HG03025 (cell line): ENCODE results near the gene FKBP1A.
"Not testable (repeated sequence)": the region's sequence is repeated elsewhere in the genome, so short reads cannot be mapped to it uniquely, and the experiment has no call there.

Experiments
- ATAC-seq: cut with Tn5 transposase; IDR thresholded peaks from one replicate; pipeline ENCODE4 v1.9.1; 2021; ENCODE audit warnings: mild to moderate bottlenecking, moderate library complexity; ENCODE audit not compliant: unreplicated experiment, low FRiP score

Gene FKBP1A

DNA sequence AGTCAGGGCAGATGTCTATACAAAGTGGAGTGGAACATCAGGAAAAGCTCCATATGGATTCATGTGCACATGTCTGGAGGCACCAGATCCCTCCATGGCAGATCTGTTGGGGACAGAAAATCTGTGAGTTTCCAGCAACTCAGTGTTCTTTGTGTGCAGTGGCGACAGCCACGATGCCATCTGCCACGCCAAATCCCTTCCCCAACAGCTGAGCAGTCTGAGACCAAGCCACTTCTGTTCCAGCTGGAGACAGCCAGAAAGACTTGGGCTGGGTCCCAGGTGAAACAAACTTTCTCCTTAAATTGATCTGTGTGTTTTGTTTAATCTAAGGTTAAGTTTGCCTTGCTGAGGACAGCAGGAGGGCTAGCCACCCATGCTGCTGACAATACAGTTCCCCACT is 22.9 kb downstream of the FKBP1A start:
- no peak for ATAC-seq

GRCh38 chr20:1368448-1369199 is 24.2 kb downstream of the FKBP1A start:
- no peak for ATAC-seq

GRCh38 chr20:1367479-1367878 is 25.4 kb downstream of the FKBP1A start:
- no peak for ATAC-seq

DNA sequence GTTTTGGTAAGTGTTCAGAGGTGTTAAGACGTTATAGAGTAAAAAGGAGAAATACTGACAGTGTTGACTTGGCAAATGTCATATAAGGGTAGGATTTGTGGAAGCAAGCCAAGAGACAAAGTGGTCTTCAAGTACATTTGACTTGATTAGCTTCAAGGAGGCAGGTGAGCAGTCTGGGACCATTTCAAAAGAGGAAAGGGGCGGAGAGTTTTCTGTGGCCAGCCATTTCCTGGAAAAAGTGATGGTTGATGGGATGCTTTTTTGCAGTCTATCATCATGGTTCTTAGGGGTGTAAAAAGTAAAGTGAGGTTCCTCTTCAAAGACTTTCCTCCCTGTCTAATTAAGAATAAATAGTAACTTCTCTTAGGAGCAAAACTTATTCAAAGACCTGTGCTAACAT is 28.7 kb downstream of the FKBP1A start:
- ATAC-seq: no peak

DNA sequence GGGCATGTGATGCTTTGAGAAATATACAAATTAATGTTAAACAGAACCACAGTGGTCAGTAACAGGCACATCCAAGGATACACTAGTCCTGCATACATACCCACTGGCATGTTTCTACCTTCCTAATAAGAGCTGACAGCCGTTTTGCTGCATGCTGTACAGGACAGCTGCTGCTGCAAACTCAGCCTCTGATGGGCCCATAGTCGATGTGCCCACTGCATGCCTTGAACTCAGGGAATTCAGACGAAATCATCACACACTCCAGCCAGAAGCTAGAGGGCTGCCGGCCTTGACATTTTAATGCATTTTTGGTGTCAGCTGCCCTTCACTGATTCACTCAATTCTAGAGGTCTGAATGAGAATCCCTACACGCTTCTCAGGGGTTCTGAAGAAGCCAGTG is 29.3 kb downstream of the FKBP1A start:
- ATAC-seq: no peak

- ATAC-seq: no peak
These were observed 30.4 kb downstream of the FKBP1A start for GRCh38 chr20:1362484-1362883.

DNA sequence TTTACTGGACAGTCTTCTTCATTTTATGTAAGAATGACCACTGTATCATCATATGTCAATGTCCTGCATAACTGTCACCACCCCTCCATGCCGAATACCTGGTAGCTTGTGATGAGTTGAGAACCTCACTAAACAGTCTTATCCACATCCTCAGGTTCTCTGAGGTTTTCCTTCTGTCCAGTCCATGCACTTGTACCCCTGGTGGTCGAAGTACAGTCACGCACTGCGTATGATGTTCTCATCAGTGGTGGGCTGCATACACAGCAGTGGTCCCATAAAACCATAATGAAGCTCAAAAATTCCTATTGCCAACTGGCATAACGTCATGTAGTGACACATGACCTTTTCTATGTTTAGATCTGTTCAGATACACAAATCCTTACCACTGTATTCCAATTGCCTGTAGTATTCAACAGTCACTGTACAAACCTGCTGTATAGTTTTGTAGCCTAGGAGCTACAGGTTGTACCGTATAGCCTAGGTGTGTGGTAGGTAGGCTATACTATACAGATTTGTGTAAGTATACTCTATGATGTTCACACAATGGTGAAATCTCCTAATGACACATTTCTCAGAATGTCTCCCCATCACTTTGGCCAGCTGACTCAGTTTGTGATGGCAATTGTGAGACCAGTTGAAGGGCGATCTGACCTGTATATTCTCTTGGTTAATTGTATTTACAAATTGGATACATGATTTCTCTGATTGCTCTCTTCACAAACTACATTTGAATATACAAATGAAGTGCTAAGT is 32.6 kb downstream of the FKBP1A start:
- no peak for ATAC-seq

- ATAC-seq: no peak
These were observed 34.8 kb downstream of the FKBP1A start for GRCh38 chr20:1357921-1358671.

GRCh38 chr20:1353956-1354355 is 38.9 kb downstream of the FKBP1A start:
- ATAC-seq: no peak

GRCh38 chr20:1346315-1346969 is 46.4 kb downstream of the FKBP1A start:
- ATAC-seq: no peak

- no peak for ATAC-seq
These were observed 47.1 kb downstream of the FKBP1A start for GRCh38 chr20:1345756-1346093.

GRCh38 chr20:1345030-1345755 is 47.7 kb downstream of the FKBP1A start:
- ATAC-seq: no peak

GRCh38 chr20:1343446-1344124 is 49.3 kb downstream of the FKBP1A start:
- not testable (repeated sequence) for ATAC-seq

DNA sequence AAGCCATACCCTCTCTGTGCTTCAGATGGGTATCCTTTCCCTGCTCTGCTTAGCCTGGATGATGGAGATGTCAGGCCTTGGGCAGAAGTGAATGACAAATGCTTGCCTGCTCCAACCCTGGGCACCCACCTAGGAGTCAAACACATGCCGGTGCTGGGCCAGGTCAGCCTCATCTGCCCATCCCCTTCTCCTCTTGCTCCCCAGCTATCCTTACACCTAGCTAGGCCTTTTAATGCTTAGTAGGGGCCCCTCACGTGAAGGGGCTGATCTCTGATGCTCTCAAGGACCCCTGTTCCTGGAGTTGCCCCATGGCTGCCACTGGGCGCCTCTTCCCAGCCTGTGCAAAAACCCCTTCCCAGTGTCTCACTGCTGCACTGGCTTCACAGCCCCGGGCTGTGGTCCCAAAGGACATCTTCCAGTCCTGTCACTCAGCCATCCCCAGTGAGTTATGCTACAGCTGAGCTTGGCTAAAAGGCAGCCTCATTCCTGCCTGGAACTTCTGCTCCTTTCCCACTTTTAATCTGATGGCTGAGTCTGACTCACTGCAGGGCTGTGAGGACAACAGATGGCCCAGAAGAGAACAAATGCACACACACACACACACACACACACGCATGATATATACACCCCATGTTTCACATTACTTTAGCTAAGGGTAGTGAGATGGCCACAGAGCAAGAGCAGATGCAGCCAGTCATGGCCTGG is 51.1 kb downstream of the FKBP1A start:
- ATAC-seq: no peak

GRCh38 chr20:1338801-1339200 is 54.1 kb downstream of the FKBP1A start:
- no peak for ATAC-seq

GRCh38 chr20:1338096-1338495 is 54.8 kb downstream of the FKBP1A start:
- no peak for ATAC-seq

DNA sequence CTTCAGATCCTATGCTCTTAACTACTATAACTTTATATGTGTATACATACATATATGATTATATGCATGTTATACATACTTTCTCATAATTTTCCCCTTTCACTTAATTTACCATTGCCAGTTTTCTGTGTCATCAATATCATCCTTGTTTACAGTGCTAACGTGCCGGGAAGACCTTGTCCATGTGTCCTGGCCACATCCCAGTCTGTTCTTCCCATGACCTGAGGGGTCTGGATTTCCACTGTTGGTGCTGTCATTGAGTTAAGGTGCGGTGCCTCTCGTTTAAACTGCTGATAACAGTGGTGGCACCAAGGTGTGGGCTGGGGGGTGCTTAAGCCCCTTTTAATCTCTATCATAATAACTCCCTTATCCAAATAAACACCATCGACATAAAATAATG is 55.4 kb downstream of the FKBP1A start:
- ATAC-seq: no peak

DNA sequence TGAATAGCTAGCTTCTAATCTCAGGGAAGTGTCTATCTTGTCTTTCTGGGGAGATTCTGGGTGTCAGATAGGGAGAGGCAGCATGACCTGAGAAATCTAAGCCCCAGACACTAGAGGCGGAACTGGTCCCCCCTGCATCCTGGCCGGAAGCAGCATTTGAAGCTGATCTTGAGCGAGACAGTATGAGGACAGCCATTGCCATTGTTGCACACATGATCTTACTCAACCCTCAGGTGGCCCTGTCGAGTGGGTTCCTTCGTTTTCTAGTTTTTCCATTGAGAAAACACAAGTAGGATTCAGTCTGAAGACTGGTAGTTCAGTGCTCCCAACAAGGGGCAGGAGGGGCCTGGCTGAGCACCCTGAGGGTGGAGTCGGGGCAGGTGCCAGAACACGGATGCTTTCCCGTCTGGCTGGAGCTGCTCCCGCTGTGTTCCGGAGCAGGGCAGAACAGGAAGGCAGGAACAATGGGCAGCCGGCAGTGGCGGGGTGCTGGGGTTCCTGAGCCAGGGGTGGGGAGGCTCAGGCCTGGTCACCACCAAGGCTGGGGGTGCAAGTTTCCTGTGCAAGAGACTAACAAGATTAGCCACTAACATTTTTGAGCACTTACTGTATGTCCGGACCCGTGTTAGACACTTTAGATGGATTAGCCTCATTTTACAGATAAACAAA is 56.0 kb downstream of the FKBP1A start:
- no peak for ATAC-seq
